Transverse colon (tissue), 4 donors: ENCODE results near the gene QSER1. TPM values are rescaled to one million over a fixed set of nuclear protein-coding genes. Genes with fewer than 3 reads are reported as not detected.
"Not testable (repeated sequence)": the region's sequence is repeated elsewhere in the genome, so short reads cannot be mapped to it uniquely, and the experiment has no call there.

Experiments
- DNase-seq: peaks from one replicate; pipeline ENCODE4 v3.0.0-alpha.2; 2019
- H3K27ac ChIP-seq, 4 donors: fragments of 200-600 bp; sonication (generic); 2 replicates each; pipeline ENCODE4 v1.5.1; 2016 to 2018; ENCODE audit warnings: inconsistent platforms in 4 of 4
- H3K27me3 ChIP-seq: fragments of 200-600 bp; sonication (generic); 2 replicates; pipeline ENCODE4 v1.5.1; 2017; ENCODE audit warnings: inconsistent platforms
- H3K36me3 ChIP-seq, 4 donors: fragments of 200-600 bp; sonication (generic); 2 replicates each; pipeline ENCODE4 v1.5.1; 2017 to 2019; ENCODE audit warnings: inconsistent platforms in 4 of 4
- H3K4me1 ChIP-seq, 4 donors: fragments of 200-600 bp; sonication (generic); 2 replicates each; pipeline ENCODE4 v1.5.1; 2017 to 2020; ENCODE audit warnings: inconsistent platforms in 4 of 4
- H3K4me3 ChIP-seq, 4 donors: fragments of 200-600 bp; sonication (generic); 1 replicate in 1 of 4; 2 replicates in 3 of 4; pipeline versions ENCODE4 v1.5.1 to v1.6.1; 2017 to 2019; ENCODE audit warnings: inconsistent platforms in 4 of 4
- H3K9me3 ChIP-seq, 2 donors: fragments of 200-600 bp; sonication (generic); 2 replicates each; pipeline ENCODE4 v1.5.1; 2017 to 2019; ENCODE audit warnings: inconsistent platforms in 2 of 2
- EP300 ChIP-seq: sonication (generic); formaldehyde crosslinking; IDR thresholded peaks from one replicate; pipeline ENCODE4 v1.6.1; 2017; ENCODE audit warnings: antibody characterized with exemption, low read depth
- POLR2A ChIP-seq: fragments of 450-650 bp; IDR thresholded peaks from one replicate; pipeline ENCODE4 v1.6.1; 2016; ENCODE audit warnings: antibody characterized with exemption, mild to moderate bottlenecking, moderate library complexity
- POLR2AphosphoS5 ChIP-seq, 3 donors: sonication (generic); formaldehyde crosslinking; IDR thresholded peaks; one replicate each; pipeline ENCODE4 v1.6.1; 2016; ENCODE audit warnings: antibody characterized with exemption in 3 of 3
- WGBS, 2 donors: methylation state at CpG; one replicate each; pipeline ENCODE4 v1.1.5; 2018; ENCODE audit warnings: low coverage in 1 of 2; 5-methylcytosine and 5-hydroxymethylcytosine counted together
- in situ Hi-C, 4 donors: fragments of 200-750 bp; cut with MboI; loops; one replicate each; pipeline versions ENCODE4 v1.15.0 to v1.15.1; 2017; ENCODE audit warnings: low sequenced_read_pairs in 3 of 4, low pct_ligation_motif_present in 1 of 4, low pct_unique_long_range_greater_than_20kb in 1 of 4
- intact Hi-C: fragments of 100-400 bp; cut with DNase I; formaldehyde crosslinking; loops from one replicate; pipeline ENCODE4 v1.15.1; 2023; ENCODE audit warnings: low total_unique reads
- small RNA-seq, 4 donors: library from RNA; depleted of rRNA; stranded (forward); fragments of <200 nt; gene quantifications; one replicate each; pipeline ENCODE3, GENCODE V24; 2016
- total RNA-seq, 4 donors: library from RNA; depleted of rRNA; stranded (reverse); fragments of >200 nt; gene quantifications; one replicate each; pipeline ENCODE4 v1.1.0, GENCODE V29; 2016
- TF ChIP-seq, protein P1 (sequence below), 5 experiments: fragments of 200-600 bp in 3 of 5; fragments of 450-650 bp in 2 of 5; sonication (generic) in 3 of 5; IDR thresholded peaks; 1 replicate in 2 of 5; 2 replicates in 3 of 5; pipeline ENCODE4 v1.5.1; 2016 to 2017; ENCODE audit warnings: antibody characterized with exemption in 5 of 5, inconsistent platforms in 3 of 5, mild to moderate bottlenecking in 2 of 5, moderate library complexity in 1 of 5

Gene QSER1
- total RNA-seq, 4 donors from 2014 or later = 20.5 to 39.2 (median 31.9) TPM

- in situ Hi-C loops = no loop called here
- WGBS, 2 donors = 83 to 91% methylated on average over 3 of the region's 3 CpGs
Measured at GRCh38 chr11:33025339-33025722, 132.7 kb downstream of the QSER1 start.

GRCh38 chr11:33027233-33027632 lies 134.6 kb downstream of the QSER1 start:
- no peak overlapping the region for H3K4me3 ChIP-seq
- in situ Hi-C loops = no loop called here
- DNase-seq = no peak
- TF ChIP-seq EP300 (no peak), POLR2A (no peak)
- no peaks in the 10 kb centered on the region for H3K9me3 ChIP-seq
- intact Hi-C loops = no loop called here
- peaks cover 0 to 5% (median 0%) of the 10 kb centered on the region in 4 donors for H3K36me3 ChIP-seq
- H3K27me3 ChIP-seq = no peaks in the 10 kb centered on the region
- H3K4me1 ChIP-seq = peaks cover 0 to 6% (median 2%) of the 10 kb centered on the region in 4 donors
- H3K27ac ChIP-seq = no peak overlapping the region
- 78 to 82% methylated on average over 2 of the region's 2 CpGs for WGBS, 2 donors

More at GRCh38 chr11:33025339-33025722, 132.7 kb downstream of the QSER1 start:
- Histone ChIP-seq H3K27ac (no peak overlapping the region), H3K9me3 (no peaks in the 10 kb centered on the region), H3K36me3 (no peaks in the 10 kb centered on the region), H3K27me3 (no peaks in the 10 kb centered on the region), H3K4me3 (no peak overlapping the region), H3K4me1 (peaks cover 0 to 16% (median 6%) of the 10 kb centered on the region in 4 donors)
- TF ChIP-seq POLR2A (no peak), POLR2AphosphoS5 (IDR thresholded peaks at IDR 0.05) (no peak), EP300 (no peak)
- TF ChIP-seq, protein P1, sequence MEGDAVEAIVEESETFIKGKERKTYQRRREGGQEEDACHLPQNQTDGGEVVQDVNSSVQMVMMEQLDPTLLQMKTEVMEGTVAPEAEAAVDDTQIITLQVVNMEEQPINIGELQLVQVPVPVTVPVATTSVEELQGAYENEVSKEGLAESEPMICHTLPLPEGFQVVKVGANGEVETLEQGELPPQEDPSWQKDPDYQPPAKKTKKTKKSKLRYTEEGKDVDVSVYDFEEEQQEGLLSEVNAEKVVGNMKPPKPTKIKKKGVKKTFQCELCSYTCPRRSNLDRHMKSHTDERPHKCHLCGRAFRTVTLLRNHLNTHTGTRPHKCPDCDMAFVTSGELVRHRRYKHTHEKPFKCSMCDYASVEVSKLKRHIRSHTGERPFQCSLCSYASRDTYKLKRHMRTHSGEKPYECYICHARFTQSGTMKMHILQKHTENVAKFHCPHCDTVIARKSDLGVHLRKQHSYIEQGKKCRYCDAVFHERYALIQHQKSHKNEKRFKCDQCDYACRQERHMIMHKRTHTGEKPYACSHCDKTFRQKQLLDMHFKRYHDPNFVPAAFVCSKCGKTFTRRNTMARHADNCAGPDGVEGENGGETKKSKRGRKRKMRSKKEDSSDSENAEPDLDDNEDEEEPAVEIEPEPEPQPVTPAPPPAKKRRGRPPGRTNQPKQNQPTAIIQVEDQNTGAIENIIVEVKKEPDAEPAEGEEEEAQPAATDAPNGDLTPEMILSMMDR (IDR thresholded peaks at IDR 0.05) = no peak
- intact Hi-C loops = no loop called here
- no peak for DNase-seq

GRCh38 chr11:33027846-33028536 lies 135.4 kb downstream of the QSER1 start:
- intact Hi-C loops (no loop called here), in situ Hi-C loops (no loop called here)
- H3K9me3 ChIP-seq = no peaks in the 10 kb centered on the region
- TF ChIP-seq EP300 (no peak), POLR2AphosphoS5 (IDR thresholded peaks at IDR 0.05) (no peak)
- TF ChIP-seq, protein P1 (IDR thresholded peaks at IDR 0.05) = no peak
- H3K4me3 ChIP-seq = no peak overlapping the region
- WGBS, 2 donors = 77% methylated on average over 4 of the region's 4 CpGs
- H3K36me3 ChIP-seq = peaks cover 0 to 5% (median 0%) of the 10 kb centered on the region in 4 donors
- H3K4me1 ChIP-seq = peaks cover 0 to 4% (median 0%) of the 10 kb centered on the region in 4 donors
- no peak for DNase-seq
- H3K27me3 ChIP-seq = no peaks in the 10 kb centered on the region
- no peak overlapping the region for H3K27ac ChIP-seq

GRCh38 chr11:33028537-33028914 lies 135.9 kb downstream of the QSER1 start:
- intact Hi-C loops = no loop called here
- no peak overlapping the region for H3K27ac ChIP-seq
- no peak for DNase-seq
- TF ChIP-seq POLR2A = no peak
- no peak overlapping the region for H3K4me3 ChIP-seq
- 80 to 87% methylated on average over 1 to 2 of the region's 2 CpGs for WGBS, 2 donors
- peaks cover 0 to 3% (median 0%) of the 10 kb centered on the region in 4 donors for H3K4me1 ChIP-seq
- H3K9me3 ChIP-seq = no peaks in the 10 kb centered on the region
- in situ Hi-C loops = no loop called here
- H3K36me3 ChIP-seq = peaks cover 0 to 5% (median 0%) of the 10 kb centered on the region in 4 donors
- H3K27me3 ChIP-seq = no peaks in the 10 kb centered on the region

DNA sequence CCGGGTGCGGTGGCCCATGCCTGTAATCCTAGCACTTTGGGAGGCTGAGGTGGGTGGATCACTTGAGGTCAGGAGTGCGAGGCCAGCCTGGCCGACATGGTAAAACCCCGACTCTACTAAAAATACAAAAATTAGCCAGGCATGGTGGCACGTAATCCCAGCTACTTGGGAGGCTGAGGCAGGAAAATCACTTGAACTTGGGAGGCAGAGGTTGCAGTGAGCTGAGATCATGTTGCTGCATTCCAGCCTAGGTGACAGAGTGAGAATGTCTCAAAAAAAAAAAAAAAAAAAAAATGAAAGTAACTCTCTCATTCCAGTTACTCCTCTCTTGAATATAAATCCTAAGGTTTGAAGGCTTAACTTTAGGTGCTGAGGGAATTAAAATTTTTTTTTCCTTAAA lies 136.6 kb downstream of the QSER1 start:
- H3K27me3 ChIP-seq, H3K4me1 ChIP-seq, H3K4me3 ChIP-seq, H3K36me3 ChIP-seq, DNase-seq, intact Hi-C loops, H3K9me3 ChIP-seq, H3K27ac ChIP-seq, in situ Hi-C loops: not testable (repeated sequence)
- 88% methylated on average over 6 of the region's 6 CpGs for WGBS, 2 donors

Small RNA genes within 50 kb of the gene (small RNA-seq; reads per million reads assigned to genes)
- gene RF00019 = 0 reads per million in 4 donors

Other genes with a start within 250 kb of the QSER1 start
- gene CCDC73, start 98.1 kb upstream of the QSER1 start, total RNA-seq = not detected
- 10 to 100 TPM in 2 of 4 donors, 1 to 10 TPM in 2; 4.8 to 24.6 (median 15.9) TPM for gene PRRG4, start 62.9 kb upstream of the QSER1 start, total RNA-seq
- 10 to 100 TPM in 2 of 4 donors, 1 to 10 TPM in 2; 3.2 to 18.7 (median 11.5) TPM for gene DEPDC7, start 123.1 kb downstream of the QSER1 start, total RNA-seq
- 10 to 100 TPM; 24.3 to 90.2 (median 66.1) TPM for gene TCP11L1, start 146.8 kb downstream of the QSER1 start, total RNA-seq